NB4 (cell line): ENCODE measurements around the gene COBL.

Experiments used
- DNase-seq: peaks from one replicate; pipeline ENCODE4 v3.0.0; 2010; ENCODE audit warnings: low read depth
- H3K4me3 ChIP-seq: one replicate; pipeline ENCODE4 v1.5.1; 2011; ENCODE audit warnings: mild to moderate bottlenecking, low read depth, low read length, moderate library complexity
- MYC ChIP-seq: IDR thresholded peaks from 2 replicates; pipeline ENCODE4 v1.6.1; 2011; ENCODE audit warnings: low read depth, low read length
- POLR2A ChIP-seq: IDR thresholded peaks from 2 replicates; pipeline ENCODE4 v1.6.1; 2011; ENCODE audit warnings: mild to moderate bottlenecking; ENCODE audit not compliant: insufficient read length; ENCODE audit errors: extremely low read depth
- TF ChIP-seq, protein P1 (sequence below): IDR thresholded peaks from 2 replicates; pipeline ENCODE4 v1.6.1; 2011; ENCODE audit warnings: low read depth, low read length
- TF ChIP-seq, protein P2 (sequence below): IDR thresholded peaks from one replicate; pipeline ENCODE4 v1.5.1; 2012; ENCODE audit warnings: low read depth, low read length

Gene COBL

DNA sequence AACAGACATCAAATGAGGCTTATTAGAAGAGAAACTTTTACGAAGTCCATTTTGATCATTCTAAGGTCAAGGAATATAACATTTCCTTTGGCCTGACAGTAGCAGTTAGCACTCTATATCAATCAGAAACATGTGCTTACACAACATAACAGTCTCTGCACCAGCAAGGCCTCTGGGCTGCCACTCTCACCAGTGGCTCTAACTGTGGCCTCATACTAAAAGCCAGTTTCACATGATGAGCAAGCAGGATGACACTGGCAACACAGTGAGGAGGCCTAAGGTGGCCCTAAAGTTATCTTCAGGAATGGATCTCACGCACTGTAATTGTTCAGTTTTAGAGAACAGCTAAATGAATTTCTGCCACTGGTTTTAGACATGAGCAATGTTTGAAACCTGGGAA, 126.8 kb downstream of the COBL start:
- H3K4me3 ChIP-seq: no peak overlapping the region
- TF ChIP-seq MYC (no peak), POLR2A (no peak)
- TF ChIP-seq, protein P1, sequence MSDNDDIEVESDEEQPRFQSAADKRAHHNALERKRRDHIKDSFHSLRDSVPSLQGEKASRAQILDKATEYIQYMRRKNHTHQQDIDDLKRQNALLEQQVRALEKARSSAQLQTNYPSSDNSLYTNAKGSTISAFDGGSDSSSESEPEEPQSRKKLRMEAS: no peak
- TF ChIP-seq, protein P2, sequence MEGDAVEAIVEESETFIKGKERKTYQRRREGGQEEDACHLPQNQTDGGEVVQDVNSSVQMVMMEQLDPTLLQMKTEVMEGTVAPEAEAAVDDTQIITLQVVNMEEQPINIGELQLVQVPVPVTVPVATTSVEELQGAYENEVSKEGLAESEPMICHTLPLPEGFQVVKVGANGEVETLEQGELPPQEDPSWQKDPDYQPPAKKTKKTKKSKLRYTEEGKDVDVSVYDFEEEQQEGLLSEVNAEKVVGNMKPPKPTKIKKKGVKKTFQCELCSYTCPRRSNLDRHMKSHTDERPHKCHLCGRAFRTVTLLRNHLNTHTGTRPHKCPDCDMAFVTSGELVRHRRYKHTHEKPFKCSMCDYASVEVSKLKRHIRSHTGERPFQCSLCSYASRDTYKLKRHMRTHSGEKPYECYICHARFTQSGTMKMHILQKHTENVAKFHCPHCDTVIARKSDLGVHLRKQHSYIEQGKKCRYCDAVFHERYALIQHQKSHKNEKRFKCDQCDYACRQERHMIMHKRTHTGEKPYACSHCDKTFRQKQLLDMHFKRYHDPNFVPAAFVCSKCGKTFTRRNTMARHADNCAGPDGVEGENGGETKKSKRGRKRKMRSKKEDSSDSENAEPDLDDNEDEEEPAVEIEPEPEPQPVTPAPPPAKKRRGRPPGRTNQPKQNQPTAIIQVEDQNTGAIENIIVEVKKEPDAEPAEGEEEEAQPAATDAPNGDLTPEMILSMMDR: no peak
- no peak for DNase-seq

DNA sequence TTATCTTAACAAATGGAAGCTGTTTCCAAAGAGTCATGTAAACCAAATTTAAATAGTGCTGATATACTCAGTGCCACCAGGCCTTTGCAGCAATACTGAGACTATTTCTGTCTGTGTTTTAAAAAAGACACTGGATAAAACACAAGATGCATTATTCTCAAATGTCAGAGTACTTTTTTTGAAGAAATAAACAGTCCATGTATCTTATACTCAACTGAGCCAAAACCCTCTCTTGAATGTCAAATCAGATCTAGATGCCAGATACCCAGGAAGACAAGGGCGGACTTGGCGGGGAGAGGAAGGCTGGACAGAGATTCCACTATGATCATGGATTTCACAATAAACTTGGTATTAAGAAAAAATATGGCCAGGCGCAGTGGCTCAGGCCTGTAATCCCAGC, 127.6 kb downstream of the COBL start:
- no peak for DNase-seq
- no peak overlapping the region for H3K4me3 ChIP-seq
- TF ChIP-seq POLR2A: no peak

DNA sequence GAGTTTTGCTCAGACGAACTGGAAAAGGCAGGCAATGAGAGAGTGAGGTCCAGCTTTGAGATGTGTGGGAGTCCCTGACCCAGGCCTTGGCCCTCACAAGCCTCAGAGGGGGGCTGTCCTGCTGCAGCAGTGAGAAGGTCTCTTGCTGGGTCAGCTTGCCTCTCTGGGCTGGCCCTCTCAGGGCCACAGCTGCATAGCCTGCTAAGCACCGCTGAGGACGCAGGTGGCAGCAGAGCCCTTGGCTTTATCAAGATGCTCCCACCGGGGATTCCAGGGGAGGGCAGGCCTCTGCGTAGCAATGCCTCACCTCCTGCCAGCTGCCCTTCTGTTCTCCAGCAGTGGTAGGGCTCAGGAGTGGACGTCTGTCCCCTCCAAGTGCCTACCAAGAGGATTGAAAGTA, 128.7 kb downstream of the COBL start:
- peak; percentile 17 for DNase-seq
- no peak overlapping the region for H3K4me3 ChIP-seq
- TF ChIP-seq, protein P2: peak; percentile 4
- TF ChIP-seq, protein P1: no peak
- TF ChIP-seq POLR2A: no peak
- TF ChIP-seq MYC: no peak

DNA sequence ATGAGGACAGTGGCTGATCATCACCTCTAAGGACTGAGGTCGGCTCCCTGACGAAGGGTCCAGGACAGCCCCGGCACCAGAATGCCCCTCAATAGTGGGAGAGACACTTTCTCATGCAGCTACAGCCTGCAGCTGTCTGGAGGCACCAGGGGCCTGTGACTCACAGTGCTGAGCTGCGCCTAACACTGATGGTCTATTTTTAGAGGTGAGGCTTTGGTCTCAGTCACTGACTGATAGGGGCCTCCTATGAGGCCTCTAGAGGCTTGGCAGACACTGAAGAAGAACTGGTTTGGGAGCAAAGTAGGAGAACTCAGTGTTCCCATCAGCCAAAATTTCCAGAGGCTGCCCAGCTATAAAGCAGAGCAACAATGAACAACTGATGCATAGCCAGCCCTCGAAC, 130.1 kb downstream of the COBL start:
- H3K4me3 ChIP-seq: no peak overlapping the region
- TF ChIP-seq, protein P1: no peak
- TF ChIP-seq MYC: no peak
- TF ChIP-seq POLR2A: no peak
- TF ChIP-seq, protein P2: no peak
- DNase-seq: peak; percentile 11

DNA sequence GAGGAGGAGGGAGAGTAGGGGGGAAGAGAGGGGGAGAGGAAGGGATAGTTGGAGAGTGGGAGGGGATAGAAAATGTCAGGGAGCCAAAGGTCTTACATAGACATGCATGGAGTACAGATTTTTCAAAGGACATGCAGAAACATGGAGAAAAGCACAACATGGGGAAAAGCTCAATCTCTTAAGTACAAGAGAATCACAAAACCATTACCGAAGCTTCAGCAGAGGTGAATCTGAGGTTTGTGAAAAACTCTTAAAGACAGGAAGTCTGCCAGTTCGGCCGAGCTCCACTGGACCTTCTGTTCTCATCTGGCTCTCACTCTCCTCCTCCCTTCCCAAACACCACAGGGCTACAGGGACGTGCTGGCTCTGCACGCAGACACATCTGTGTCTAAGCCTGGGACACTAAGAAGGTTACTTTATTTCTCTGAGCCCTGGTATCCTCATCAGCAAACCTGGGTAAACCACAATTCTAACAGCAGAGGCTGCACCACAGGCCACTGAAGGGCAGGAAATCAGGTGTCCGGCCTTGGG, 133.9 kb downstream of the COBL start:
- no peak for DNase-seq
- H3K4me3 ChIP-seq: no peak overlapping the region
- TF ChIP-seq, protein P2: no peak
- TF ChIP-seq, protein P1: no peak
- TF ChIP-seq MYC: no peak

DNA sequence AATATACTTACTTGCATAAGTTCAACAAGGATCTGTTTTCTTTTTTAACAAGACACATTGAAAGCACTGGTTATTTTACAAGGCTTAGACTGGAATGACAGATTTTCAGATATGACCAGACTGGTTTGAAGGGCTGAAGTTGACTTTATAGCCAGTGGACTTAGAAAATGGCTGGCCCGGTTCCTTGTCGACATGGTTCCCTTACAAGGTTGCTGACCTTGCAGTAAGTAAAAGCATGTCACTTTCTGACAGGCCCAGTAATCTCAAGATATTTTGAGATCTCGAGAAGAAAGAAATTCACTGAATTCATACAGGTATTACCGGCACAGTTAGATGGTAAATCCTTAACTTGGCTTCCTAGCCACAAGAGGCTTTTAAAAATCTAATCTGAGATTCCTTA, 136.5 kb downstream of the COBL start:
- TF ChIP-seq, protein P2: no peak
- TF ChIP-seq POLR2A: no peak
- TF ChIP-seq MYC: no peak
- TF ChIP-seq, protein P1: no peak
- no peak overlapping the region for H3K4me3 ChIP-seq
- DNase-seq: no peak
